LNCAP (cell line): ENCODE data around the gene TBC1D22B.

Experiments
- CTCF ChIP-seq: fragments of 450-650 bp; IDR thresholded peaks from 2 replicates; pipeline ENCODE4 v1.5.1; 2017; ENCODE audit warnings: mild to moderate bottlenecking

The TBC1D22B gene

GRCh38 chr6:37381579-37381978 is 124.0 kb downstream of the TBC1D22B start:
- peak; percentile 82 for TF ChIP-seq CTCF
